HEK293 (cell line): Measurements from ENCODE around the gene BBS9.
"Not testable (repeated sequence)": the region's sequence is repeated elsewhere in the genome, so short reads cannot be mapped to it uniquely, and the experiment has no call there.

Experiments used
- CTCF ChIA-PET: fragments of 350-600 bp; formaldehyde crosslinking; extraction: SDS; loops from one replicate; lab custom pipeline; 2021; ENCODE audit warnings: antibody characterized with exemption; lab: Yijun Ruan, JAX
- POLR2A ChIA-PET: fragments of 300-600 bp; formaldehyde crosslinking; extraction: SDS; loops from one replicate; lab custom pipeline; 2020; ENCODE audit warnings: antibody characterized with exemption, inconsistent platforms; lab: Yijun Ruan, JAX
- H3K27ac ChIP-seq: fragments of 200-500 bp; sonication (Bioruptor generic); 2 replicates; pipeline ENCODE4 v1.5.1; 2014; ENCODE audit warnings: low read depth, low read length, control low read depth, inconsistent platforms; ENCODE audit errors: extremely low read depth
- H3K36me3 ChIP-seq, 2 experiments: fragments of 200-500 bp in 1 of 2; sonication (Bioruptor generic) in 1 of 2; 1 replicate in 1 of 2; 2 replicates in 1 of 2; pipeline ENCODE4 v1.5.1; 2014 to 2017; ENCODE audit warnings: inconsistent platforms in 2 of 2, low read length in 2 of 2; ENCODE audit not compliant: control insufficient read depth in 2 of 2, insufficient read depth in 1 of 2
- H3K4me1 ChIP-seq: fragments of 200-500 bp; sonication (Bioruptor generic); 2 replicates; pipeline ENCODE4 v1.5.1; 2014; ENCODE audit warnings: mild to moderate bottlenecking, low read length, inconsistent platforms; ENCODE audit not compliant: control insufficient read depth, insufficient read depth
- H3K4me3 ChIP-seq: 2 replicates; pipeline ENCODE4 v1.5.1; 2011; ENCODE audit warnings: low read depth, mild to moderate bottlenecking, control low read depth, low read length, moderate library complexity
- H3K9me3 ChIP-seq: fragments of 200-500 bp; sonication (Bioruptor generic); 2 replicates; pipeline ENCODE4 v1.5.1; 2014; ENCODE audit warnings: low read depth, low read length, inconsistent platforms; ENCODE audit not compliant: control insufficient read depth, insufficient read depth
- EGR2 ChIP-seq: fragments of 450-650 bp; formaldehyde crosslinking; IDR thresholded peaks from 2 replicates; pipeline ENCODE4 v1.5.1; 2016; ENCODE audit warnings: low read depth, missing biosample characterization, missing genetic modification characterization
- IKZF3 ChIP-seq: fragments of 450-650 bp; IDR thresholded peaks from 2 replicates; pipeline ENCODE4 v1.5.0; 2018; ENCODE audit warnings: missing biosample characterization, mild to moderate bottlenecking, missing genetic modification characterization, moderate library complexity
- KLF9 ChIP-seq: fragments of 450-650 bp; formaldehyde crosslinking; IDR thresholded peaks from 2 replicates; pipeline ENCODE4 v1.5.1; 2016; ENCODE audit warnings: missing biosample characterization, missing genetic modification characterization, low read depth
- OSR2 ChIP-seq: fragments of 450-650 bp; formaldehyde crosslinking; IDR thresholded peaks from 2 replicates; pipeline ENCODE4 v1.5.1; 2016; ENCODE audit warnings: missing biosample characterization, missing genetic modification characterization
- OVOL3 ChIP-seq: fragments of 450-650 bp; formaldehyde crosslinking; IDR thresholded peaks from 2 replicates; pipeline ENCODE4 v1.5.1; 2016; ENCODE audit warnings: missing biosample characterization, missing genetic modification characterization
- SP2 ChIP-seq: fragments of 450-650 bp; formaldehyde crosslinking; IDR thresholded peaks from 2 replicates; pipeline ENCODE4 v1.5.1; 2016; ENCODE audit warnings: missing biosample characterization, missing genetic modification characterization
- ZFP41 ChIP-seq: fragments of 450-650 bp; formaldehyde crosslinking; IDR thresholded peaks from 2 replicates; pipeline ENCODE4 v1.5.1; 2016; ENCODE audit warnings: missing biosample characterization, missing genetic modification characterization, borderline replicate concordance
- ZFP69B ChIP-seq: fragments of 450-650 bp; formaldehyde crosslinking; IDR thresholded peaks from 2 replicates; pipeline ENCODE4 v1.5.1; 2016; ENCODE audit warnings: missing biosample characterization, missing genetic modification characterization
- ZNF114 ChIP-seq: fragments of 450-650 bp; formaldehyde crosslinking; IDR thresholded peaks from 2 replicates; pipeline ENCODE4 v1.5.0; 2017; ENCODE audit warnings: missing biosample characterization, missing genetic modification characterization
- ZNF2 ChIP-seq: fragments of 450-650 bp; formaldehyde crosslinking; IDR thresholded peaks from 2 replicates; pipeline ENCODE4 v1.5.1; 2016; ENCODE audit warnings: missing biosample characterization, missing genetic modification characterization
- ZNF202 ChIP-seq: fragments of 450-650 bp; formaldehyde crosslinking; IDR thresholded peaks from 2 replicates; pipeline ENCODE4 v1.5.1; 2016; ENCODE audit warnings: missing biosample characterization, missing genetic modification characterization, borderline replicate concordance
- ZNF211 ChIP-seq: fragments of 450-650 bp; formaldehyde crosslinking; IDR thresholded peaks from 2 replicates; pipeline ENCODE4 v1.5.1; 2016; ENCODE audit warnings: low read depth, missing biosample characterization, missing genetic modification characterization
- ZNF221 ChIP-seq: fragments of 450-650 bp; formaldehyde crosslinking; IDR thresholded peaks from 2 replicates; pipeline ENCODE4 v1.5.1; 2017; ENCODE audit warnings: missing biosample characterization, missing genetic modification characterization, borderline replicate concordance
- ZNF391 ChIP-seq: fragments of 450-650 bp; formaldehyde crosslinking; IDR thresholded peaks from 2 replicates; pipeline ENCODE4 v1.5.1; 2016; ENCODE audit warnings: low read depth, missing biosample characterization, missing genetic modification characterization, borderline replicate concordance
- ZNF501 ChIP-seq: fragments of 450-650 bp; formaldehyde crosslinking; IDR thresholded peaks from 2 replicates; pipeline ENCODE4 v1.5.1; 2016; ENCODE audit warnings: missing biosample characterization, missing genetic modification characterization
- ZNF529 ChIP-seq: fragments of 450-650 bp; formaldehyde crosslinking; IDR thresholded peaks from 2 replicates; pipeline ENCODE4 v1.5.1; 2017; ENCODE audit warnings: missing genetic modification characterization, missing biosample characterization; ENCODE audit not compliant: insufficient replicate concordance
- ZNF600 ChIP-seq: fragments of 450-650 bp; formaldehyde crosslinking; IDR thresholded peaks from 2 replicates; pipeline ENCODE4 v1.5.1; 2016; ENCODE audit warnings: missing biosample characterization, missing genetic modification characterization
- ZNF791 ChIP-seq: fragments of 450-650 bp; formaldehyde crosslinking; IDR thresholded peaks from 2 replicates; pipeline ENCODE4 v1.5.1; 2016; ENCODE audit warnings: missing biosample characterization, missing genetic modification characterization
- ZXDB ChIP-seq: fragments of 450-650 bp; formaldehyde crosslinking; IDR thresholded peaks from 2 replicates; pipeline ENCODE4 v1.5.1; 2016; ENCODE audit warnings: missing biosample characterization, missing genetic modification characterization
- TF ChIP-seq, protein P1 (sequence below): fragments of 450-650 bp; formaldehyde crosslinking; optimal IDR thresholded peaks from 2 replicates; pipeline ENCODE3; 2016; ENCODE audit warnings: missing biosample characterization, mild to moderate bottlenecking, missing genetic modification characterization
- TF ChIP-seq, protein P2 (sequence below): fragments of 450-650 bp; formaldehyde crosslinking; IDR thresholded peaks from 2 replicates; pipeline ENCODE4 v1.5.1; 2016; ENCODE audit warnings: missing biosample characterization, missing genetic modification characterization
- TF ChIP-seq, protein P3 (sequence below): fragments of 450-650 bp; formaldehyde crosslinking; IDR thresholded peaks from 2 replicates; pipeline ENCODE4 v1.5.1; 2016; ENCODE audit warnings: missing biosample characterization, missing genetic modification characterization

The BBS9 gene

DNA sequence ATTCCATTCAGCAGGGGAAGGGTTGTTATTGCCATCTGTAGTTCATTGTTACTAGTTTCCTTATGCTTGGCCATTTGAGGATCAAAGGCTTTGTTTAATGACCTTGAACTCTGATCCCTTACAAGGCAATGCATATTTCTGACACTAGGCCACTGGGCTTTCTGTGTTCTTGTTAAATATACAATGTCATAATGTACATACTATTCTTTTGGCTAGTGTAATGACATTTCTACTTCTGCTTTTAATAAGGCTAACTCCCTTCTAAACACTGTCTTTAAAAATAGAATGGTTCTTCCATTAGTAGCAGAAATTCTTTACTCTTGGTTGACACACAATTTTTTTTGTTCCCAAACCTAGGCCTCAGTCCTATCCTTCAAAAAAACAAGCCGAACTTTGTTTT is 86.6 kb downstream of the BBS9 start:
- POLR2A ChIA-PET: no interaction called here

DNA sequence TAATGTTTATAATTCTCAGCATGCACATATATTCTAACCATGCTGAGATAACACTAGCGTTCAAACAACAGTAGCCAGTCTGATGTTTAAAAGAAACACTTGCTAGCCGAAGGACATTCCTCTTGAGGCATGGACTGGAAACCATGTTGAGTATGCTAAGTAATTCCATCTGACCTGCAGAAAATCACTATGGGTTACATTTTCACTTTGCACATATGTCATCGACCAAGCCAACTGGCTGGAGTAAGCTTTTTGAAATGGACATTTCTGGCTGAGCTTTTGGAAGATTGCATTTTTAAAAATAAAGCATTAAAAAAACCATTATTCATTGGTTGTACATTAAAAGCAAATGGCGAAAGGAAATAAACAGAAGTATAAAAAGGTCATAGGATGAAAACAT is 88.2 kb downstream of the BBS9 start:
- ChIA-PET CTCF (no interaction called here), POLR2A (no interaction called here)
- no peak overlapping the region for H3K27ac ChIP-seq
- H3K4me1 ChIP-seq: no peaks in the 10 kb centered on the region
- H3K9me3 ChIP-seq: no peaks in the 10 kb centered on the region
- H3K4me3 ChIP-seq: no peak overlapping the region
- no peak for TF ChIP-seq ZNF202 (tag by site-specific recombination)
- TF ChIP-seq ZNF501 (tag by site-specific recombination): no peak
- TF ChIP-seq ZNF114 (tag by site-specific recombination): no peak
- no peak for TF ChIP-seq ZNF529 (tag by site-specific recombination)
- TF ChIP-seq ZNF2 (tag by site-specific recombination): no peak
- no peak for TF ChIP-seq KLF9 (tag by site-specific recombination)
- TF ChIP-seq ZNF221: no peak
- TF ChIP-seq ZNF391 (tag by site-specific recombination): no peak
- TF ChIP-seq, protein P1, sequence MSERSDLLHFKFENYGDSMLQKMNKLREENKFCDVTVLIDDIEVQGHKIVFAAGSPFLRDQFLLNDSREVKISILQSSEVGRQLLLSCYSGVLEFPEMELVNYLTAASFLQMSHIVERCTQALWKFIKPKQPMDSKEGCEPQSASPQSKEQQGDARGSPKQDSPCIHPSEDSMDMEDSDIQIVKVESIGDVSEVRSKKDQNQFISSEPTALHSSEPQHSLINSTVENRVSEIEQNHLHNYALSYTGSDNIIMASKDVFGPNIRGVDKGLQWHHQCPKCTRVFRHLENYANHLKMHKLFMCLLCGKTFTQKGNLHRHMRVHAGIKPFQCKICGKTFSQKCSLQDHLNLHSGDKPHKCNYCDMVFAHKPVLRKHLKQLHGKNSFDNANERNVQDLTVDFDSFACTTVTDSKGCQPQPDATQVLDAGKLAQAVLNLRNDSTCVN (tag by site-specific recombination): no peak
- no peaks in the 10 kb centered on the region for H3K36me3 ChIP-seq

More for the DNA sequence above, 86.6 kb downstream of the BBS9 start:
- H3K4me1 ChIP-seq: no peaks in the 10 kb centered on the region
- no peaks in the 10 kb centered on the region for H3K36me3 ChIP-seq
- H3K27ac ChIP-seq: no peak overlapping the region
- CTCF ChIA-PET: no interaction called here
- H3K4me3 ChIP-seq: no peak overlapping the region
- TF ChIP-seq ZNF600: no peak
- TF ChIP-seq OVOL3: no peak
- no peaks in the 10 kb centered on the region for H3K9me3 ChIP-seq

DNA sequence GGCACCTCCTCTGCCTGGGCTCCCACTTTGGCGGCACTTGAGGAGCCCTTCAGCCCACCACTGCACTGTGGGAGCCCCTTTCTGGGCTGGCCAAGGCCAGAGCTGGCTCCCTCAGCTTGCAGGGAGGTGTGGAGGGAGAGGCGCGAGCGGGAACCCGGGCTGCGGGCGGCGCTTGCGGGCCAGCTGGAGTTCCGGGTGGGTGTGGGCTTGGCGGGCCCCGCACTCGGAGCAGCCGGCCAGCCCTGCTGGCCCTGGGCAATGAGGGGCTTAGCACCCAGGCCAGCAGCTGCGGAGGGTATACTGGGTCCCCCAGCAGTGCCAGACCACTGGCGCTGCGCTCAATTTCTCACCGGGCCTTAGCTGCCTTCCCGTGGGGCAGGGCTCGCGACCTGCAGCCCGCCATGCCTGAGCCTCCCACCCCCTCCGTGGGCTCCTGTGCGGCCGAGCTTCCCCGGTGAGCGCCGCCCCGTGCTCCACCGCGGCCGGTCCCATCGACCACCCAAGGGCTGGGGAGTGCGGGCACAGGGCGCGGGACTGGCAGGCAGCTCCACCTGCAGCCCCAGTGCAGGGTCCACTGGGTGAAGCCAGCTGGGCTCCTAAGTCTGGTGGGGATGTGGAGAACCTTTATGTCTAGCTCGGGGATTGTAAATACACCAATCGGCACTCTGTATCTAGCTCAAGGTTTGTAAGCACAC is 89.6 kb downstream of the BBS9 start:
- POLR2A ChIA-PET, CTCF ChIA-PET, H3K4me3 ChIP-seq: not testable (repeated sequence)

DNA sequence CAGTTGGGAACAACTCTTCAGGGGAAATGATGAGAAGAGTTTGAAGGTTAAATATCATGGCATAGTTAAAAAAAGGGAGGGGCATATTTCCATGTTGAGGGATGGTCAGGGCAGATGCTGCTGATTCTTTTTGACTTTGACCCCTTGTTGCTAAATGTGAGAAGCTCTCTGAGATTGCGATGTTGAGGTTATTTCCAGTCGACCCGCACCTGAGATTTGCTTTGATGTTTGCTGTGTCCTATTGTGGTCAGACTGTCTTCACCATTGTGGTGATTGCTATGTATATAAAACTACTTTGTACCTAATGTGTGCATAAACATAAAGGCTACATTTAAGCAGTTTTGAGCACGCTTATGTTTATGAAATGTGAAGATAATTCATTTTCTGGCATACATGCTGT is 90.9 kb downstream of the BBS9 start:
- Histone ChIP-seq H3K9me3 (no peaks in the 10 kb centered on the region), H3K4me3 (no peak overlapping the region), H3K36me3 (no peaks in the 10 kb centered on the region)
- CTCF ChIA-PET: no interaction called here
- TF ChIP-seq IKZF3 (tag by site-specific recombination) (no peak), OSR2 (tag by site-specific recombination) (no peak), ZFP41 (tag by site-specific recombination) (no peak), EGR2 (tag by site-specific recombination) (no peak), ZFP69B (tag by site-specific recombination) (no peak), ZNF211 (tag by site-specific recombination) (no peak), SP2 (tag by site-specific recombination) (no peak), KLF9 (tag by site-specific recombination) (no peak), ZNF791 (tag by site-specific recombination) (no peak), ZNF391 (tag by site-specific recombination) (no peak), ZXDB (no peak)
- TF ChIP-seq, protein P2, sequence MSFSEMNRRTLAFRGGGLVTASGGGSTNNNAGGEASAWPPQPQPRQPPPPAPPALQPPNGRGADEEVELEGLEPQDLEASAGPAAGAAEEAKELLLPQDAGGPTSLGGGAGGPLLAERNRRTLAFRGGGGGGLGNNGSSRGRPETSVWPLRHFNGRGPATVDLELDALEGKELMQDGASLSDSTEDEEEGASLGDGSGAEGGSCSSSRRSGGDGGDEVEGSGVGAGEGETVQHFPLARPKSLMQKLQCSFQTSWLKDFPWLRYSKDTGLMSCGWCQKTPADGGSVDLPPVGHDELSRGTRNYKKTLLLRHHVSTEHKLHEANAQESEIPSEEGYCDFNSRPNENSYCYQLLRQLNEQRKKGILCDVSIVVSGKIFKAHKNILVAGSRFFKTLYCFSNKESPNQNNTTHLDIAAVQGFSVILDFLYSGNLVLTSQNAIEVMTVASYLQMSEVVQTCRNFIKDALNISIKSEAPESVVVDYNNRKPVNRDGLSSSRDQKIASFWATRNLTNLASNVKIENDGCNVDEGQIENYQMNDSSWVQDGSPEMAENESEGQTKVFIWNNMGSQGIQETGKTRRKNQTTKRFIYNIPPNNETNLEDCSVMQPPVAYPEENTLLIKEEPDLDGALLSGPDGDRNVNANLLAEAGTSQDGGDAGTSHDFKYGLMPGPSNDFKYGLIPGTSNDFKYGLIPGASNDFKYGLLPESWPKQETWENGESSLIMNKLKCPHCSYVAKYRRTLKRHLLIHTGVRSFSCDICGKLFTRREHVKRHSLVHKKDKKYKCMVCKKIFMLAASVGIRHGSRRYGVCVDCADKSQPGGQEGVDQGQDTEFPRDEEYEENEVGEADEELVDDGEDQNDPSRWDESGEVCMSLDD: no peak
- TF ChIP-seq, protein P3, sequence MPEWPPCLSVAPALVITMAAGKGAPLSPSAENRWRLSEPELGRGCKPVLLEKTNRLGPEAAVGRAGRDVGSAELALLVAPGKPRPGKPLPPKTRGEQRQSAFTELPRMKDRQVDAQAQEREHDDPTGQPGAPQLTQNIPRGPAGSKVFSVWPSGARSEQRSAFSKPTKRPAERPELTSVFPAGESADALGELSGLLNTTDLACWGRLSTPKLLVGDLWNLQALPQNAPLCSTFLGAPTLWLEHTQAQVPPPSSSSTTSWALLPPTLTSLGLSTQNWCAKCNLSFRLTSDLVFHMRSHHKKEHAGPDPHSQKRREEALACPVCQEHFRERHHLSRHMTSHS (tag by site-specific recombination): no peak
- TF ChIP-seq, all 188 proteins: peak for 0
- Histone ChIP-seq H3K27ac (no peak overlapping the region), H3K4me1 (no peaks in the 10 kb centered on the region)
- POLR2A ChIA-PET: no interaction called here

More for the DNA sequence above, 89.6 kb downstream of the BBS9 start:
- not testable (repeated sequence) for H3K27ac ChIP-seq, H3K9me3 ChIP-seq, H3K36me3 ChIP-seq, H3K4me1 ChIP-seq
